Muscle of leg (tissue), 11 donors: ENCODE results near the gene UNC79. TPM values are rescaled to one million over a fixed set of nuclear protein-coding genes. Genes with fewer than 3 reads are reported as not detected.

ENCODE experiments used
- DNase-seq: peaks from one replicate; pipeline ENCODE4 v3.0.0; 2013
- H3K27ac ChIP-seq: one replicate; pipeline ENCODE4 v1.5.1; 2013; ENCODE audit warnings: mild to moderate bottlenecking, low read length, control low read depth
- H3K27me3 ChIP-seq: one replicate; pipeline ENCODE4 v1.6.1; 2013; ENCODE audit warnings: low read length; ENCODE audit not compliant: control insufficient read depth, insufficient read depth
- H3K36me3 ChIP-seq: one replicate; pipeline ENCODE4 v1.6.1; 2013; ENCODE audit warnings: low read length; ENCODE audit not compliant: control insufficient read depth, insufficient read depth
- H3K4me1 ChIP-seq: one replicate; pipeline ENCODE4 v1.6.1; 2013; ENCODE audit warnings: low read length; ENCODE audit not compliant: control insufficient read depth, insufficient read depth
- H3K4me3 ChIP-seq: one replicate; pipeline ENCODE4 v1.5.1; 2013; ENCODE audit warnings: low read length, control low read depth
- H3K9me3 ChIP-seq: replicated peaks from 2 replicates; pipeline ENCODE4 v1.6.1; 2013; ENCODE audit warnings: low read depth, low read length; ENCODE audit not compliant: control insufficient read depth
- WGBS: methylation state at CpG from one replicate; pipeline ENCODE4 v1.1.5; 2013; ENCODE audit warnings: missing lambda C conversion rate; ENCODE audit not compliant: insufficient coverage; 5-methylcytosine and 5-hydroxymethylcytosine counted together
- polyA plus RNA-seq, 8 donors: library from polyadenylated mRNA; unstranded; fragments of 120-200 nt; gene quantifications; one replicate each; pipeline versions ENCODE4 v1.2.1 to v1.2.3, GENCODE V29; 2013; ENCODE audit warnings: inconsistent platforms in 1 of 8, low replicate concordance in 1 of 8; ENCODE audit not compliant: insufficient read length in 8 of 8, insufficient read depth in 1 of 8
- total RNA-seq: library from RNA; stranded (reverse); fragments of 120-200 nt; gene quantifications from one replicate; pipeline ENCODE4 v1.2.4, GENCODE V29; 2013

Gene UNC79
- total and polyA plus RNA-seq, 9 donors = 0.24 to 0.60 (median 0.33) TPM

- DNase-seq = no peak
- H3K27ac ChIP-seq = no peak overlapping the region
- no peaks in the 10 kb centered on the region for H3K9me3 ChIP-seq
- H3K4me1 ChIP-seq = peaks cover 29% of the 10 kb centered on the region
- no peak overlapping the region for H3K4me3 ChIP-seq
- H3K27me3 ChIP-seq = no peaks in the 10 kb centered on the region
- no peaks in the 10 kb centered on the region for H3K36me3 ChIP-seq
- WGBS = 85% methylated on average over 25 of the region's 26 CpGs
These were observed 312.7 kb downstream of the UNC79 start for GRCh38 chr14:93743270-93744060.

- H3K9me3 ChIP-seq = no peaks in the 10 kb centered on the region
- 100% methylated on average over 2 of the region's 14 CpGs for WGBS
- no peaks in the 10 kb centered on the region for H3K27me3 ChIP-seq
- DNase-seq = no peak
- no peaks in the 10 kb centered on the region for H3K36me3 ChIP-seq
- H3K27ac ChIP-seq = no peak overlapping the region
- H3K4me3 ChIP-seq = no peak overlapping the region
- H3K4me1 ChIP-seq = peaks cover 29% of the 10 kb centered on the region
These were observed 313.4 kb downstream of the UNC79 start for GRCh38 chr14:93744176-93744575.

- H3K27ac ChIP-seq = no peak overlapping the region
These were observed 314.1 kb downstream of the UNC79 start for GRCh38 chr14:93744876-93745275.

GRCh38 chr14:93745603-93746273, 315.0 kb downstream of the UNC79 start:
- no peak for DNase-seq
- H3K27ac ChIP-seq = no peak overlapping the region
- H3K4me3 ChIP-seq = no peak overlapping the region
- H3K4me1 ChIP-seq = peaks cover 25% of the 10 kb centered on the region
- no peaks in the 10 kb centered on the region for H3K36me3 ChIP-seq
- no peaks in the 10 kb centered on the region for H3K27me3 ChIP-seq
- H3K9me3 ChIP-seq = no peaks in the 10 kb centered on the region
- WGBS = 35% methylated on average over 7 of the region's 13 CpGs

More at GRCh38 chr14:93744876-93745275, 314.1 kb downstream of the UNC79 start:
- WGBS = no CpG with 5 or more reads among the region's 8 CpGs
- Histone ChIP-seq H3K4me3 (no peak overlapping the region), H3K4me1 (peaks cover 29% of the 10 kb centered on the region), H3K9me3 (no peaks in the 10 kb centered on the region), H3K36me3 (no peaks in the 10 kb centered on the region), H3K27me3 (no peaks in the 10 kb centered on the region)
- no peak for DNase-seq

- no peak overlapping the region for H3K27ac ChIP-seq
- H3K36me3 ChIP-seq = no peaks in the 10 kb centered on the region
- no peaks in the 10 kb centered on the region for H3K27me3 ChIP-seq
- no peak overlapping the region for H3K4me3 ChIP-seq
- no peaks in the 10 kb centered on the region for H3K9me3 ChIP-seq
- WGBS = 85% methylated on average over 15 of the region's 15 CpGs
- no peak for DNase-seq
- H3K4me1 ChIP-seq = peaks cover 15% of the 10 kb centered on the region
These were observed 316.4 kb downstream of the UNC79 start for GRCh38 chr14:93747102-93747501.

GRCh38 chr14:93747560-93747959, 316.8 kb downstream of the UNC79 start:
- whole genome bisulfite sequencing = 100% methylated on average over 1 of the region's 1 CpG
- no peak overlapping the region for H3K27ac ChIP-seq
- H3K27me3 ChIP-seq = no peaks in the 10 kb centered on the region
- H3K4me1 ChIP-seq = peaks cover 15% of the 10 kb centered on the region
- DNase-seq = no peak
- no peaks in the 10 kb centered on the region for H3K9me3 ChIP-seq
- H3K4me3 ChIP-seq = no peak overlapping the region
- no peaks in the 10 kb centered on the region for H3K36me3 ChIP-seq

GRCh38 chr14:93748208-93749075, 317.7 kb downstream of the UNC79 start:
- Histone ChIP-seq H3K27me3 (no peaks in the 10 kb centered on the region), H3K4me3 (no peak overlapping the region), H3K27ac (no peak overlapping the region), H3K4me1 (peaks cover 14% of the 10 kb centered on the region), H3K36me3 (no peaks in the 10 kb centered on the region), H3K9me3 (no peaks in the 10 kb centered on the region)
- DNase-seq = no peak
- WGBS = 66% methylated on average over 23 of the region's 25 CpGs

- no peak overlapping the region for H3K4me3 ChIP-seq
- H3K36me3 ChIP-seq = no peaks in the 10 kb centered on the region
- 90% methylated on average over 7 of the region's 8 CpGs for WGBS
- DNase-seq = no peak
- peaks cover 13% of the 10 kb centered on the region for H3K4me1 ChIP-seq
- H3K27ac ChIP-seq = no peak overlapping the region
- no peaks in the 10 kb centered on the region for H3K27me3 ChIP-seq
- H3K9me3 ChIP-seq = no peaks in the 10 kb centered on the region
These were observed 318.3 kb downstream of the UNC79 start for GRCh38 chr14:93749076-93749420.

GRCh38 chr14:93751946-93752655, 321.4 kb downstream of the UNC79 start:
- Histone ChIP-seq H3K27me3 (no peaks in the 10 kb centered on the region), H3K9me3 (no peaks in the 10 kb centered on the region), H3K4me3 (no peak overlapping the region), H3K36me3 (no peaks in the 10 kb centered on the region), H3K27ac (no peak overlapping the region), H3K4me1 (peaks cover 13% of the 10 kb centered on the region)
- DNase-seq = no peak
- 50% methylated on average over 13 of the region's 19 CpGs for WGBS
